Astrocyte of the cerebellum (primary cell): ENCODE data around the gene MBL2.

Source experiments
- DNase-seq: peaks from one replicate; pipeline ENCODE4 v3.0.0-alpha.2; 2011; ENCODE audit warnings: low read depth
- H3K4me3 ChIP-seq: 2 replicates; pipeline ENCODE4 v1.5.1; 2011; ENCODE audit warnings: mild to moderate bottlenecking, low read depth, low read length, moderate library complexity
- CTCF ChIP-seq: IDR thresholded peaks from 2 replicates; pipeline ENCODE4 v1.5.1; 2012; ENCODE audit warnings: low read length, low read depth, moderate library complexity, mild to moderate bottlenecking; ENCODE audit errors: missing control alignments
- in situ Hi-C: cut with HindIII; loops from 2 replicates; pipeline ENCODE4 v1.10.0; 2017; ENCODE audit warnings: low sequenced_read_pairs

MBL2 gene

GRCh38 chr10:52746169-52746568 is 26.4 kb downstream of the MBL2 start:
- TF ChIP-seq CTCF, result no peak
- no peak overlapping the region for H3K4me3 ChIP-seq
- in situ Hi-C loops, result no loop called here
- no peak for DNase-seq

GRCh38 chr10:52744057-52744805 is 28.4 kb downstream of the MBL2 start:
- no peak for TF ChIP-seq CTCF
- H3K4me3 ChIP-seq, result no peak overlapping the region
- DNase-seq, result no peak
- in situ Hi-C loops, result no loop called here

- no peak for TF ChIP-seq CTCF
- in situ Hi-C loops, result no loop called here
- DNase-seq, result no peak
- no peak overlapping the region for H3K4me3 ChIP-seq
Observed at GRCh38 chr10:52742731-52743130, 29.9 kb downstream of the MBL2 start.

- DNase-seq, result no peak
- H3K4me3 ChIP-seq, result no peak overlapping the region
- TF ChIP-seq CTCF, result no peak
- in situ Hi-C loops, result no loop called here
Observed at GRCh38 chr10:52741851-52742250, 30.7 kb downstream of the MBL2 start.

- H3K4me3 ChIP-seq, result no peak overlapping the region
- peak; percentile 82 for TF ChIP-seq CTCF
- peak; percentile 4 for DNase-seq
- in situ Hi-C loops, result no loop called here
Observed at GRCh38 chr10:52740913-52741675, 31.5 kb downstream of the MBL2 start.

- in situ Hi-C loops, result no loop called here
- no peak for DNase-seq
- TF ChIP-seq CTCF, result no peak
Observed at GRCh38 chr10:52740155-52740549, 32.4 kb downstream of the MBL2 start.

More at GRCh38 chr10:52740155-52740549, 32.4 kb downstream of the MBL2 start:
- H3K4me3 ChIP-seq, result no peak overlapping the region
